Right lobe of liver (tissue), 4 donors: ENCODE data around the gene KCNA5.

Experiments
- POLR2A ChIP-seq: fragments of 450-650 bp; IDR thresholded peaks from one replicate; pipeline ENCODE4 v1.6.1; 2017; ENCODE audit warnings: antibody characterized with exemption, mild to moderate bottlenecking
- TF ChIP-seq, protein P1 (sequence below), 4 donors: fragments of 200-600 bp in 3 of 4; fragments of 450-650 bp in 1 of 4; IDR thresholded peaks; one replicate each; pipeline versions ENCODE4 v1.5.1 to v1.8.0; 2016 to 2022; ENCODE audit warnings: antibody characterized with exemption in 4 of 4, mild to moderate bottlenecking in 2 of 4
- donor health status: DM: no; HTN: no; CAD: no.
- donor health status: DM: no; HTN: no; CAD: no.
- donor health status: DM: no; HTN: yes; CAD: no.

DNA sequence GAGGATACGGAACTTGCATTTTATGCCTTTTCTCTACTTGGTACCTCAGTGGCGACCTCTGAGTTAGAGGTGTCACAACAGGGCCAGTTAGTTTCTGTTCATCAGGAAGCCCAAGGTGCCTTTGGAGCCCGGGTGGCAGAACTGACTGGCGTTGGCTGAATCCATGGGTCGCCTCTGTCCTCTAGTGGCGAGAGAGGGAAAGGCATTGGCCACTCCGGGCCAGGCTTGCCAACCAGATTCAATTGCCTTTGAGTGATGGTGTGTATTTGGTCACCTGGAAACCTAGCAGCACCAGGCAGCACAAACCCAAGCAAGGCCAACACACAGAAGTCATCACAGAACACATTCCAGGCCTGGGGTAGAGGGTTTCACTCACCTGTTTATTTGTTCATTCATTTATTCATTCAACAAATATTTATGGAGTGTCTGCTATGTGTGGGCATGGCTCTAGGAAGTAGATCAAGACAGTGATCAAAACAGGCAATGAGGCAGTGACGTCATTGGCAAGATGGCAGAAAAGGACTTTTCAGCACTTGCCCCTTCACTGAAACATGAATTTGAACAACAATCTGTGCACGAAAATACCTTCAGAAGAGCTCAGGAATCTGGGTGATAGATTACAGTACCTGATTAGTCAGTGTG, 40.5 kb upstream of the KCNA5 start:
- TF ChIP-seq, protein P1, sequence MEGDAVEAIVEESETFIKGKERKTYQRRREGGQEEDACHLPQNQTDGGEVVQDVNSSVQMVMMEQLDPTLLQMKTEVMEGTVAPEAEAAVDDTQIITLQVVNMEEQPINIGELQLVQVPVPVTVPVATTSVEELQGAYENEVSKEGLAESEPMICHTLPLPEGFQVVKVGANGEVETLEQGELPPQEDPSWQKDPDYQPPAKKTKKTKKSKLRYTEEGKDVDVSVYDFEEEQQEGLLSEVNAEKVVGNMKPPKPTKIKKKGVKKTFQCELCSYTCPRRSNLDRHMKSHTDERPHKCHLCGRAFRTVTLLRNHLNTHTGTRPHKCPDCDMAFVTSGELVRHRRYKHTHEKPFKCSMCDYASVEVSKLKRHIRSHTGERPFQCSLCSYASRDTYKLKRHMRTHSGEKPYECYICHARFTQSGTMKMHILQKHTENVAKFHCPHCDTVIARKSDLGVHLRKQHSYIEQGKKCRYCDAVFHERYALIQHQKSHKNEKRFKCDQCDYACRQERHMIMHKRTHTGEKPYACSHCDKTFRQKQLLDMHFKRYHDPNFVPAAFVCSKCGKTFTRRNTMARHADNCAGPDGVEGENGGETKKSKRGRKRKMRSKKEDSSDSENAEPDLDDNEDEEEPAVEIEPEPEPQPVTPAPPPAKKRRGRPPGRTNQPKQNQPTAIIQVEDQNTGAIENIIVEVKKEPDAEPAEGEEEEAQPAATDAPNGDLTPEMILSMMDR (IDR thresholded peaks at IDR 0.05): peak; percentile 88 to 93 (median 90)
- TF ChIP-seq POLR2A: no peak
